ENCODE results near the gene PSD4.

- no peak for TF ChIP-seq CTCF (IDR thresholded peaks at IDR 0.05)
- no peak for TF ChIP-seq POLR2A (IDR thresholded peaks at IDR 0.05)
These were observed 84.8 kb downstream of the PSD4 start for GRCh38 chr2:113258471-113259147.

Measured in adrenal gland (tissue), 5 donors.